Suppressor macrophage treated with lipopolysaccharide for 1 hour (primary cell): ENCODE results near the gene ZNF547.
"Not testable (repeated sequence)": the region's sequence is repeated elsewhere in the genome, so short reads cannot be mapped to it uniquely, and the experiment has no call there.

Experiments used
- DNase-seq, 3 donors: peaks; one replicate each; pipeline ENCODE4 v3.0.0-alpha.2; 2020 to 2022

Gene ZNF547

GRCh38 chr19:57374647-57375046 is 11.3 kb downstream of the ZNF547 start:
- DNase-seq, result not testable (repeated sequence)

GRCh38 chr19:57376151-57376550 is 12.8 kb downstream of the ZNF547 start:
- DNase-seq, result no peak

- DNase-seq, result no peak
Measured at GRCh38 chr19:57377498-57378146, 14.3 kb downstream of the ZNF547 start.

GRCh38 chr19:57380923-57381322 is 17.6 kb downstream of the ZNF547 start:
- DNase-seq, result no peak

- no peak for DNase-seq
Measured at GRCh38 chr19:57382806-57383488, 19.6 kb downstream of the ZNF547 start.

GRCh38 chr19:57389194-57389729 is 25.9 kb downstream of the ZNF547 start:
- peak in 1 of 3 donors; percentile 0 for DNase-seq

- DNase-seq, result peak; percentile 97 to 99 (median 99)
Measured at GRCh38 chr19:57389730-57390598, 26.6 kb downstream of the ZNF547 start, which contains the start of gene ZNF548. Gene ZNF548 (plus strand): TSS chr19:57389854. CDS start chr19:57390100, 246 bp downstream.

GRCh38 chr19:57395710-57396109 is 32.4 kb downstream of the ZNF547 start:
- DNase-seq, result no peak

GRCh38 chr19:57398868-57399267 is 35.5 kb downstream of the ZNF547 start:
- DNase-seq, result no peak

- no peak for DNase-seq
Measured at GRCh38 chr19:57403737-57404563, 40.6 kb downstream of the ZNF547 start.

- peak; percentile 46 to 70 (median 60) for DNase-seq
Measured at GRCh38 chr19:57406516-57407123, 43.3 kb downstream of the ZNF547 start.

- DNase-seq, result peak; percentile 96 to 98 (median 97)
Measured at GRCh38 chr19:57410877-57411671, 47.7 kb downstream of the ZNF547 start, which contains the start of gene ZNF17. Gene ZNF17 (plus strand): TSS chr19:57411161. CDS start chr19:57413616, 2,455 bp downstream.

- no peak for DNase-seq
Measured at GRCh38 chr19:57419439-57419838, 56.1 kb downstream of the ZNF547 start.

GRCh38 chr19:57421037-57421436 is 57.7 kb downstream of the ZNF547 start:
- no peak for DNase-seq
